Measurements from ENCODE around the gene ZBTB7C.

ZBTB7C gene

DNA sequence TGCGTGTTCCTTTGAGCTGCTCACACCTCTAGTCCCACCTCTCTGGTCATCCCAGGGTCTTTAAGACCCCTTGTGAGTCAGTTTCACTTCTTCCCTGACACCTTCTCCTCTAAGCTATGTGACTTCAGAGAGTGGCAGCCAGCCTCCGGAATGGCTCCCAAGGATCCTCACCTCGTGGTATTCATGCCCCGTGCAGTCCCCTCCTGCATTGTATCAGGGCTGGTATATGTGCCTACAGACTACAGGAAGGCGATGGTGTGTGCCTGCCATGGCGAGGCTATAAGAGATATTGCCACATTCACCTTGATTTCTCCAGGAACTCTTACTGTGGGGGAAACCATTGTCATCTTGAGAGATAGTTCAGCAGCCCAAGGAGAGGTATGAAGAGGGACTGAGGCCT lies 350.7 kb downstream of the ZBTB7C start:
- no peak for DNase-seq (ENCODE audit: low spot score)

DNA sequence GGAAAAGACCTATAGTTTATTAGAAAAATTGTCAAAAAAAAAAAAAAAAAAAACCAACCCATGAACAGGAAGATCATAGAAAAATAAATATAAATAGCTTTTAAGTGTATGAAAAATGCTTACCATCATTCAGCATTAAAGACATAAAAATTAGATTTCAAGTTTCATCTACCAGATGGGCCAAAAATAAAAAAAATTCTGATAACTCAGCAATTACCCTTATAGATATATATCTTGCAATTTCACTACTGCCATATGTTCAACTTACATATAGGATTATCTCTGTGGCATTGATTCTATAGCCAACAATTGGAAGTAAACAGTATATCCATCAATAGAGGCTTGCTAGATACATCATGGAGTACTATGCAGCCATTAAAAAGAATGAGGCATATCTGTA lies 352.2 kb downstream of the ZBTB7C start:
- DNase-seq (ENCODE audit: low spot score): no peak

DNA sequence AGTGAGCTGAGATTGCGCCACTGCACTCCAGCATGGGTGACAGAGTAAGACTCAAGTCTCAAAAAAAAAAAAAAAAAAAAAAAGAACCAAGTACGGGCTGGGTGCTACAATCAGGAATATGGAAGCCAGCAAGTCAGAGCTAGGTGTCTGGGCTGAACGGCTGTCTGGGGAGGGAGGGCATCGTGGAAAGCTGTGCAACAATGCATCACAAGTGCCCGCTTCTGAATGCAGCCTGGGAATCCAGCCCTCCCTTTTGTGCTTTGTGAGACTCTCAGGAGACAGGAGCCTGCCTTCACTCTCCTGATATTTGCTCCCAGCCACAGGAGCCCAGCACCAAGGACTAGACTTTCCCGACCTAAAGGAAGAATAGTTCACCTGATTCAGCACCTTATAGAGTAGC lies 353.8 kb downstream of the ZBTB7C start:
- DNase-seq (ENCODE audit: low spot score): no peak

DNA sequence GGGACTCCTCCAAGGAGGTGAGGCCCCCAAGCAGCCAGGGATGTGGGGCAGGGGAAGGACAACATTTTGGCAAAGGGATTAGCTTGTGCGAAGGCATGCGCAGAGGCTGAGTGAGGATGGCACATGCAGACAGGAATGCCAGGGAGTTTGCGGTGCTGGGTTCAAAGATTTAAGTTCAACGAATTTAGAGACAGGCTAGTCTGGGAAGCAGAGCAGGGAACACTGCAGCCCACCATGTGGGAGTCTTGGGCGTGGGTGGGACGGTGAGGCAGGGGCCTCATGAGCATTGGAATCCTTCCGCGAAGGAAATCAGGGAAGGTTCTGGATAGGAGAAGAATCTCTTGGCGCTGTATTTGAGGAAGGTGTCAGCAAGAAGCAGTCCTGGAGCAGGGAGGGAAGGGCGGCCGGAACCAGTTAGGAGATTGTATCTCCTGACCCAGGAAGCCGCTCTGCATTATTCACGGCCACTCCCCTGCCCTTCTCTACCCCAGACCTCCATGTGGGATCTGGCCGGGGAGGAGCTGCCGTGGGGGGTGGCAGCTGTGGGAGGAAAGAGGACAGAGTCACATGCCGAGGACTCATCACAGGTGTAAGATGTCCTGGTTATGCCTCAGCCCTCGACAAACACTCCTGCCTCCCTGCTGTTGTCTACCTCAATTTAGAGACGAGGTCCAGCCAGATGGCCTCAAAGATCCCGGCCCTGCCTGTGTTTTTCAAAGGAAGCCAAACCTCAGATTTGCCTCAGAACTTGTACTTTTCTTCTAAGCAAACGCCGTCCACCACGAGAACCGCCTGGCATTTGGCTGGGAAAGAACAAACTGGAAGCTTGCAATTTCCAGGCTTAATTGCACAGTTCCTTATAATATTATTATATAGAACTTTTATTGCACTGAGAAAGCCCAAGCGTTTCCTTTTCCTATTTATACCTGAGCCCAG lies 355.0 kb downstream of the ZBTB7C start:
- DNase-seq (ENCODE audit: low spot score): no peak

DNA sequence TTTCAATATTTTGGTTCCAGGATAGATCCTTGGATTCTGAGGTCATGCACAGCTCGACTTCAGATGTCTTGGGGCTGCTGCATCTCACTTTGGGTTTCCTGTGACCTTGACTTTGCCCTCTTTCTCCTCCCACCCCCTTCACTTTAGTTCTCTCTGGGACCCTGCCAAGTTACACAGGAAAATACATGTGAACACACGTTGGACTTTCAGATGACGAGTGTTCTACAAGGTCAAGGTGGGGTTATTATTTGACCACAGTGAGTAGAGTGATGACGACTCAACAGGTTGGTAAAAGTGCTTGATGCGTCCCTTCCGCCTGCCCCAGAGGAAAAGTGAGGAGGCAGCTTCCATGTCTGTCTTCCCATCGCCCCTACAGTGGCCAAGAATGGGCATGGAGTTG lies 356.3 kb downstream of the ZBTB7C start:
- DNase-seq (ENCODE audit: low spot score): no peak

DNA sequence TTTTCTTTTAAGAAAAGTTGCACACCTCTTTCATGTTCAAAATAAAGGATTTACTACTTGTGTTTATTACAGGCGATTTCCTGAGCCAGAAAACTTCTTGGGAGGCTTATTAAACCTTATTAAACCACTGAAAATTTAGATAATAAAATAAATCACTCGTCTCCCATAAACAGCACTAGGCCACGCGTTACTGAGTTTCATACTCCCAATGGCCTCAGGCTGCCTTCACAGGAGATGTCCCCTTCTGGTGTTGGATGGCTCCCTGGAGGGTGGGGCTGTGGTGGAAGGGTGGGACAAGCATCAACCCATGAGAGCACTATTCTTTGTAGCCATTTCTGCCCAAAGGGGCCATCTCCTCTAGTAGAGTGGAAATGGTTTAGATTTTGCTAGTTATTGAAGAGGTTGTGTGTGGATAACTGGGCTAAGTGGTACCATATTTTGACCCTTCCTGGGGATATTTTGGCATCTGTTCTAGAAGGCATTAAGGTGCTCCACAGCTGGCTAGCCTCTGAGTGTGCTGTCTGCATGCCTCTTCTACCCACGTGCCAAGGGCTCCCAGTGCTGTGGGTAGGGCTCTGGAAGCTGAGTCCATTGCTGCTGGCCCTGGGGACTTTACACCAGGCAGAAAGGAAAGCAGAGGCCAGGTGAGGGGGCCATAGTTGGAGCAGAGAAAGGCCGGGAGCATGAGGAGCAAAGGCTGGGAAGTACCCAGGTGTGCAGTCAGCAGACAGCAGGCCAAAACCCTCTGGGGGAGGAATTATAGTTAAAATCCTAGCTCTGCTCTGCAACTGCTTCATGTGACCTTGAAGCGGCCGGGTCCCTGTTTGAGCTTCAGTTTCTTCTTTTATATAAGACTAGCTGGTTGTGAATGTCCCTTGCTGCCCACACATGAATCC lies 357.0 kb downstream of the ZBTB7C start:
- DNase-seq (ENCODE audit: low spot score): no peak

DNA sequence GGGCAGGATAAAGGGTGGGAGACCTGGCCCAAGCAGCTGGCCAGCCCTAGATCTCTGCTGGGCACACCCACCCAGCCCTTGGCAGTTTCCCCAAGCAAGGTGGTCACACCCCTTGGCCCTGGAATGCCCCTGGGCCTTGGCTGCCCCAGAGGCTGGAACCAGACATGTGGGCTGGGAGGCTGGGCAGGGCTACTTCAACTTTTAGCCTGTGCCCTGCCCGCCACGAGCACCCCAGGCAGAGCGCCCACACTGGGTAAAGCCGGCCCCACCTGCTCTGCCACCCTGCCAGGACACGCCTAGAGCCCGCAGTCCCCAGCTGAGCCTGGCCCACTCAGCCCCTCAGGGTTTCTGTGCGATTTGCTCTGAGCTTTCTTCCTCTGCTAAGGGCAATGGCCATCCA lies 359.0 kb downstream of the ZBTB7C start:
- DNase-seq (ENCODE audit: low spot score): no peak

DNA sequence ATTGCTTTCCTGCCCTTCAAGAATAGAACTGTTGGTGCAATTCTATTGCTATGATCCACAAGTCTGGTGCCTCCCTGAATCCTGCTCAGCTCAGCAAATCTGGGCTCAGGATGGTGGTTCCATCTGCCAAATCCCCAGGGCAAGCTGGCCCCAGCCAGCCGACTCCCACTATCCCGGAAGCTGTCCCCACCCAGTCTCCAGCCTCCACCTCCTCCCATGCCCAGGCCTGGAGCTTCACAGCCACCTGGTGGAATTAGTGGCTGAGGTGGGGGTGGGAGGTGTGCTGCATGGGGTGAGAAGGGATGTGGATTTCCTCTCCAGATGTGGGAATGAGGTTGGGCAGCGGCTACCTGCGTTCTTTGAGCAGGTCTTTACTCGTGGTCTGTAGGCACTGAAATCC lies 359.4 kb downstream of the ZBTB7C start:
- no peak for DNase-seq (ENCODE audit: low spot score)

DNA sequence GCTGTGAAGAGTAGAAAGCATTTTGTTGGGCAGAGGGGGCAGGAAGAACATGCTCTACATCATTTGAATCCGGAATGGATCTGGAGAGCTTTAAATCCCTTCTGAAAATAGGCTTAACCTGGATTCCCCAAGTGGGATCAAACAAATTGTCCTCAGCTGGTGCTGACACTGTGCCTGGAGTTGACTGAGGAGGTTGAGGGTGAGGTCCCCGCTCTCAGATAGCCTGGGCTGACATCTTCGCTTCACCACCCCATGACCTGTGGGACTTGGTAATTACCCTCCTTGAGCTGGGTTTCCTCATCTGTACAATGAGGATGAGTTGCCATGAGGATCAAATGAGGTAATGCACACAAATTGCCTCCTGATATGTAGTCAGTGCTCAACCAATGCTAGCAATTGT lies 360.9 kb downstream of the ZBTB7C start:
- no peak for DNase-seq (ENCODE audit: low spot score)

DNA sequence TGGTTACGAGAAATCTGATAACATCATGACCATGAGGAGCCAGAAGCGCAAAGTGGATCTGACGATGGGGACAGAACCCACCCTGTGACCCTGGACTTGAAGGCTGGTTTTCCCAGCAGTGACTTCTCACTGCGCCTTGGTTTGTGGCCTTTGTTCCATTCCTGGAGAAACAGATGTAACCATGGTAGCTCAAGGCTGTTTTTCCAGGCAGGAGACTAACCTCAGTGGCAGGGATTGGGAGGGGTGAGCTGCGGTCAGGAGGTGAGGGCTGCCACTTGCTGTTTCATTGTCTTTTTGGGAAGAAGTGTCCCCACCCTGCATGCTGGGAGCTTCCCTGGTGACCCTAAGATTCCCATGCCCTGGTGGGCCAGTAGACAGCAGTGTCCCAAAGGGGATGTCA lies 362.3 kb downstream of the ZBTB7C start:
- no peak for DNase-seq (ENCODE audit: low spot score)

DNA sequence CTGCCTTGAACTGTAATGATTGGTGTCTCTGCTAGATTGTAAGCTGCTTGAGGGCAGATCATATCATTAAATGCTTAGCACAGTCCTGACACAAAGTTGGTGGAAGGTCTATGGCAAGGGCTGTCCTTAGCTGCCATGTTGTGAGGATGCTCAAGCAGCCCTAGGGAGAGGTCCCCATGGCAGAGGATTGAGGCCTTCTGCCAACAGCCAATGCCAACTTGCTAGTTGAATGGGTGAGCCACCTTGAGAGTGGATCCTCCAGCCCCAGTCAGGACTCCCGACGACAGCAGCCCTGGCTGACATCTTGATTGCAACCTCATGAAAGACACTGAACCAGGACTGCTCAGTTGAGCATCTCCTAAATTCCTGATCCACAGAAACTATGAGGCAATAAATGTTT lies 363.4 kb downstream of the ZBTB7C start:
- no peak for DNase-seq (ENCODE audit: low spot score)

DNA sequence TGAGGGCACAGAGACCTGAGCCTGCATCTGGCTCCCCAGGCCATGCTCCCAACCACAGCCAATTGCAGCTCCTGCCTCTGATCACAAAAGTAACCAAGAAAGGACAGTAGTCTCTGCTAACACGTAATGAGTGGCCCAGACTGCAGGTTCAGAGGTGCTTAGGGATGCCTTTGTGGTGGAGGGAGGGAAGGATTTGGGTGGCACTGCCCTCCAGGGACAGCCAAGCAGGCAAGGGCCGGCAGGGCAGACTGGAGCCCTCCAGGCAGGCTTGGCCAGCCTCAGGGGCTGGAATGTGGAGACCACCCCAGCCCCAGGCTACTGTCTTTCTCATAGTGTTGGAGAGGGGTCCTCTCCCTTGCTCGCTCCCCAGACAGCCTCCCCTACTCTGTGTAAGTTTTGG lies 364.2 kb downstream of the ZBTB7C start:
- DNase-seq (ENCODE audit: low spot score): no peak

DNA sequence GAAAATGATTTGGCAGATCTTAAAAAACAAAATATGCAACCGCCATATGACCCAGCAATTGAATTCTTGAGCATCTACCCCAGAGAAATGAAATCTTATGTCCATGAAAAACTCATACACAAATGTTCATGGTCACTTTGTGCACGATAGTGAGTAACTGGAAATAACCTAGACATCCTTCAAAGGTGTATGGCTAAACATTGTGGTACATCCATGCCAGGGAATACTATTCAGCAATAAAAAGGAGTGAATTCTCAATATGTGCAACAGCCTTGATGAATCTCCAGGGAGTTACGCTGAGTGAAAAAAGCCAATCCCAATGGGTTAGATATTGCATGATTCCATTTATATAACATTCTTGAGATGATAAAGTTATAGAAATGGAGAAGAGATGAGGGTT lies 366.0 kb downstream of the ZBTB7C start:
- DNase-seq (ENCODE audit: low spot score): no peak

DNA sequence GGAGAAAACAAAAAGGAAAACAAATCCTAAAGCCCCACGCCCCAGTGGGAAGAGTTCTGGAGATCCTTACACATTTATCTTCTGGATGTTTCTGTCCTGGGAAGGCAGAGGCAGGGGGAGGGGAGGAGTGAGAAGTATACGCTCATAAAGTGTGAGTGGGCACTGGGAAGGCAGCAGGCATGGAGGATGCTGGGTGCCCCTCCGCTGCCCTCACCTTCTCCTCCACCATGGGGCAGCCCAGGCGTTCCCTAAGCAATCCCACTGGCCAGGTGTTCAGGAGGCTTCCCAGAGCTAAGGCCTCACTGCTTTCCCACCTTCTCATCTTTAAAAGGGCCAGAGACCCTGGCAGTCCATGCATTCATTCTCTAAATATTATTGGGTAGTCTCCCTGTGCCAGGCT lies 366.8 kb downstream of the ZBTB7C start:
- DNase-seq (ENCODE audit: low spot score): no peak

DNA sequence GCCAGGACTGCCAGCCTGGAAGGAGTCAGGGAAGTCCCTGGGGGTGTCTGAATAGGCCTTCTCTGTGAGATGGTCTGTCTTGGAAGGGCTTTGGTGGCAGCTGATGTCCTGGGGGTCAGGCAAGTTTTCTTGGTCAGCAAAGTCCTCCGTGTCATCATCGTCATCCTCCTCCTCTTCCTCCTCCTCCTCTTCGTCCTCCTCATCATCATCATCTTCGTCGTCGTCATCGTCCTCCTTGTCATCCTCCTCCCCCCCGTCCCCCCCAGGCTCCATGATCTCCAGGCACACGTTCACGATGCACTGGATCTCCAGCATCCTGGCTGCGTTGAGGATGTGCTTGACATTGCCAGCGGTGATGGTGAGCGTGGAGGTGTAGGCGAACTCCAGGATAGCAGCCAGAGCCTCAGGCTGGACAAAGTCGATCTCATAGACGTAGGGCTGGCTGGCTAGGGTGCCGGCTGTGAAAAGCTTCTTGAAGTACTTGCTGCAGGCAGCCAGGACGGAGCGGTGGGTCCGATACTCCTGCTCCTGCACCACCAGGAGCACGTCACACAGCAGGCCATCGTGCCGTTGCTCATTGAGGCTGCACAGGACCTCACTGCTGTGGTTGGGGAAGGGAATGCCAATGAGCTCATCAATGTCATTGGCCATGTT lies 368.6 kb downstream of the ZBTB7C start:
- DNase-seq (ENCODE audit: low spot score): no peak

DNA sequence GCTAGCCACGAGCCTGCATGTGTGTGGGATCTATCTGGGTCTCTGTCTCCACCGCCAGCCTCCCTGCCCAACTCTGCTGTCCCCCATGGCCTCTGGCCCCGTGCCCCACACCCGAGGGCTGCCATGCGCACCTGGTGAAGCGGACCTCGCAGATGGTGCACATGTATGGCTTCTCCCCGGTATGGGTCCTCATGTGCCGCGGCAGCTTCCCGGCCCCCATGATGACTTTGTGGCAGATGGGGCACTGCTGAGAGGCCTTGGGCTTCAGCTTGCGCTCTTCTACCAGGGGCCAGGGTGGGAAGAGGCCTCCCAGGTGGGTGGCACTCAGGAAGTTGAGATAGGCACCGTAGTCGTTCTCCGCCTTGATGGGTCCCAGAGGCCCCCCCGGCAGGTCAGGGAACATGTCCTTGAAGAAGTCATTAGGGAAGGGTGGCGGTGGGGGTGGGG lies 369.4 kb downstream of the ZBTB7C start:
- no peak for DNase-seq (ENCODE audit: low spot score)

DNA sequence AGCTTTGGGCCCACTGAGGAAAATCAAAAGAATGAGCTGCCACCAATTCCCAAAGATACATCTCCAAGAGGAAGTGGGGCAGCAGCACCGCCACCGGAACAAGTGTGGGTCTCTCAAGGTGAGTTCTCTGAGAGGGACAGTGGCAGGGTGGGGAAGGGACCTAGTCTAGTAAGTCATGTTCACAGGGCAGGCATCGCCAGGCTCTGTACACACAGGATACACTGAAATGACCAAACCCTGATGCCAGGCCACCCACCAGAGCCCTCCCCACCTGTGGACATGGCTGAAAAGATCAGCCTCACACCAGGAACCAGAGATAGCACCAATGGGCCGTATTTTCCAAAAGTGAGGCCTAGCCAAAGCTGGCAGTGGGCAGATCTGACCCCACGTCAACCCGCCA lies 370.5 kb downstream of the ZBTB7C start:
- DNase-seq (ENCODE audit: low spot score): no peak

DNA sequence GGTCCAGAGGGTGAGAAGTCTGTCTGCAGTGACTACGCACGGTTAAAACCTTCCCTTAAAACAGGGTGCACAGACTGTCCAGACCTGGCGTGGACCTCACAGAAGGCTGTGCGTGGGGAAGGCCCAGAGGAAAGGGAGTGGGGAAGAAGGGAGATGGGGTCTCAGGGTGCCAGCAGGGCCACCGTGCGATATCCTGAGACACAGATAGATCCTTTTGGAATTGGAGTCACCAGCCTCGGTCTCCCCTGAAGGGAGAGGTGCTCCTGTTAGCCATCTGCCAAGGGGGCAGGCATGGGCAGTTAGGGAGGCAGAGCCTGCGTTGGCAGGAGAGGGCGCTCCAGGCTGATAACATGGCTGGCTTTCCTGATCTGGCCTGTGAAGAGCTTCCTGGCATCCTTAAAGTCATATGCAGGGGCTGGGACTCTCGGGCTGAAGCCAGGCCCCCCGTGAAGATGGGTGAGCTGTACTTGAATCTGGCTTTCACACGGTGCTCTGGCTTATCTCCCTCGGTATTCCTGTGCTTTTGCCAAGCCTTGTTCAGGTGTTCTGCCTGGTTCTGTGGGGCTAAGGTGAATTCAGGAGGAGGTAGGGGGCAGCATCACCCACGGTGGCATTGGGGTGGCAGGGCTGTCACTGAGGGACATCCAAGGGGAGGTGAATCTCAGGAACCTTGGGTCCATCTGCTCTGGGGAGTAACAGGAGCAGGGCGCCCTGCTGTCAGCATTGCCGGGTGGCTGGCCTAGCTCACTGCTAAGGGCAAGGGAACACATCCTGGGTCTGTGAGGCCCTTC lies 371.5 kb downstream of the ZBTB7C start:
- DNase-seq (ENCODE audit: low spot score): no peak

DNA sequence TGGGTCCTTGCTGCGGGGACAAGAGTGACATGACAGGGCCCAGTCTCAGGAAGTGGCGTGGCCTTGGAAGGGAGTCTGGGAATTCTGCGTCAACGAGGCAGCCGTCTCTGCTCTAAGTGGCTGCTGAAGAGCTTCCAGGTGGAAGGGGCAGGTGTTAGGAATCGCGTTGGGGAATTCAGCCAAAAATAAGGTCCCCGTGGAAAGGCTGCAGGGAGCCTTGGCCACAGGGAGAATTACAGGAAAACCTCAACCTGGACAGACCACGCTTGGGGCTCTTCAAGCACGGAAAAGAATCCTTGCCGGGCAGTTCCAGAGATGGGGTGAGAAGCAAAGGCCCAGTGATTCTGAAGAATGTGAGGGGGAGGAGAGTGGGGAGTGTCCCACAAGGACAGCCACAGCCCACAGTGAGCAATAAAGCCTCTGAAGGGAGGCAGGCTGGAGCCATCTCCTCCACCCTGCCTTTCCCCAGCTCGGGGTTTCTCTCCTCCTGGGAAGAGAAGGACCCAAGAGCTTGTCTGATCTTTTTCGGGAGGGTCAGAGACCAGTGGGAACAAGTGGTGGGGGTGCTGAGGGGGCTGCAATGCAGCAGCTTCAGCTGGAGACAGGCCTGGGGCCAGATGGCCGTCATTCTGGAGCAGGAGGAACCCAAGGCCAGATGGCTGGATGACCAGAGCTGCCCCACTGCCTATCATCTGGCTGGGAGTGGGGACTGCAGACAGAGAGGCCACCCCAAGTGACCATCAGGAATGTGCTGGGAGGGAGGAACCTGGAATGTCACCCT lies 372.4 kb downstream of the ZBTB7C start:
- DNase-seq (ENCODE audit: low spot score): no peak

DNA sequence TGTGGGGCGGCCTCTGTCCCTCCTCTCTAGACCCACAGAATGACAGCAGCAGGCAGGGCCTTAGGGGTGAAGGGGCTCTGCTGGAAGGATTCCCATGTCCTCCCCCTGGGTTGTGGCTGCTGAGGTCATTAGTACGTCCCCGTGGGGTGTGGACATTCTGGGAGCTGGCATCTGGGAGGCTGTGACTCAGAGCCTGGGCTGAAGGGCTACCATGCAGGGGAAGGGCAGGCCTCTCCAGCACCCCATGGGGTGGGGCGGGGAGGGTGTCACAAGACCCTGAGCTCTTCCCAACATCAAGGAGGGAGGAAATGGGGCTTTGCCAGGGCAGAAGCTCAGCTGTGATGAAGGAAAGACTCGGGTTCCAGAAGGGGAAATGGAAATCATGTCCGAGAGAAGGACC lies 373.0 kb downstream of the ZBTB7C start:
- DNase-seq (ENCODE audit: low spot score): no peak

DNA sequence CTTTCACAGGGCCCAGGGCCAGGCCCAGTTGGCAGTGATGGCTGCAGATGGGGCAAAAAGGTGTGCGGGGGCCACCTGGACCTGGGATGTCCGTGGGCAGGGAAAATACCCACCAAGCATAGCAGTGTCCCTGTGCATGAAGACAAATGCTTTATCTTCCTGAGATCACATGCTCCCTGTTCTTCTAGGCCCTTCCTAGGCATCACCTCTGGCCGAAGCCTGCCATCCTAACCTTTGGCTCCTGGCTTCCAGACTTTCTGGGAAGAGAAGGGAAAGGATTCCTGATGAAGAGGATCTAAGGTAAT lies 373.7 kb downstream of the ZBTB7C start:
- DNase-seq (ENCODE audit: low spot score): no peak
